Measurements from ENCODE around the gene SLIT3.

SLIT3 gene

DNA sequence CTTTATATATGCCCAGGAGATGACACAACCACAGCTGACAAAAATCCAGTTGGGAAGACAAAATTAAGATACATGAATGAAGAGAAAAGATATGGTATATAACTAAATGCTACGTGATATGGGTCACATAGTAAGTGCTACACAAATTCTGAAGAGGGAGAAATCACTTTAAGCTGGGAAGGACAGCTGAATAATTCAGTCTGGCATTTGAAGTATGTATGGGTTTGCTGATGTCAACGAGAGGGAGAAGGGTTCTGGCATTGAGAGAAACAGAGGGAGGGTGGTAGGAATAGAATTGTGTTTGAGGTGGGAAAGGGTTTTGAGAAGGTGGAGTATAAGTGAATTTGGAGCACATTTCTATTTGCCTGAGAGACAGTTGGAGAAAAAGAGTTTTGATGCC lies 6.7 kb upstream of the SLIT3 start:
- no peak overlapping the region for H2AFZ ChIP-seq (ENCODE audit: low read length)
- H3F3A ChIP-seq (ENCODE audit: low read depth): no peaks in the 10 kb centered on the region
- no peaks in the 10 kb centered on the region for H3K79me2 ChIP-seq (ENCODE audit: insufficient read depth, low read length)
- H3K9ac ChIP-seq (ENCODE audit: low read depth, low read length, poor library complexity, severe bottlenecking): no peak overlapping the region
- H3K9me2 ChIP-seq (replicated peaks; ENCODE audit: low read depth, low read length): no peaks in the 10 kb centered on the region
- H3K36me3 ChIP-seq (ENCODE audit: insufficient read depth, low read length): no peaks in the 10 kb centered on the region
- no peaks in the 10 kb centered on the region for H4K20me1 ChIP-seq (ENCODE audit: insufficient read depth, low read length, poor library complexity, severe bottlenecking)
- no peaks in the 10 kb centered on the region for H3K4me1 ChIP-seq (ENCODE audit: insufficient read depth, low read length, poor library complexity, severe bottlenecking)
- no peaks in the 10 kb centered on the region for H3K9me3 ChIP-seq (ENCODE audit: insufficient read depth, low read depth, low read length)
- H3K4me2 ChIP-seq (ENCODE audit: low read depth, low read length, poor library complexity, severe bottlenecking): no peak overlapping the region
- H3K27me3 ChIP-seq (ENCODE audit: insufficient read depth, low read length, poor library complexity, severe bottlenecking): no peaks in the 10 kb centered on the region
- no peak overlapping the region for H3K4me3 ChIP-seq (ENCODE audit: low read length, poor library complexity, severe bottlenecking)
- no peak for TF ChIP-seq EZH2phosphoT487 (IDR thresholded peaks at IDR 0.05; ENCODE audit: borderline replicate concordance)
- TF ChIP-seq, protein P1, sequence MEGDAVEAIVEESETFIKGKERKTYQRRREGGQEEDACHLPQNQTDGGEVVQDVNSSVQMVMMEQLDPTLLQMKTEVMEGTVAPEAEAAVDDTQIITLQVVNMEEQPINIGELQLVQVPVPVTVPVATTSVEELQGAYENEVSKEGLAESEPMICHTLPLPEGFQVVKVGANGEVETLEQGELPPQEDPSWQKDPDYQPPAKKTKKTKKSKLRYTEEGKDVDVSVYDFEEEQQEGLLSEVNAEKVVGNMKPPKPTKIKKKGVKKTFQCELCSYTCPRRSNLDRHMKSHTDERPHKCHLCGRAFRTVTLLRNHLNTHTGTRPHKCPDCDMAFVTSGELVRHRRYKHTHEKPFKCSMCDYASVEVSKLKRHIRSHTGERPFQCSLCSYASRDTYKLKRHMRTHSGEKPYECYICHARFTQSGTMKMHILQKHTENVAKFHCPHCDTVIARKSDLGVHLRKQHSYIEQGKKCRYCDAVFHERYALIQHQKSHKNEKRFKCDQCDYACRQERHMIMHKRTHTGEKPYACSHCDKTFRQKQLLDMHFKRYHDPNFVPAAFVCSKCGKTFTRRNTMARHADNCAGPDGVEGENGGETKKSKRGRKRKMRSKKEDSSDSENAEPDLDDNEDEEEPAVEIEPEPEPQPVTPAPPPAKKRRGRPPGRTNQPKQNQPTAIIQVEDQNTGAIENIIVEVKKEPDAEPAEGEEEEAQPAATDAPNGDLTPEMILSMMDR (conservative IDR thresholded peaks at IDR 0.05; ENCODE audit: low read length): no peak

DNA sequence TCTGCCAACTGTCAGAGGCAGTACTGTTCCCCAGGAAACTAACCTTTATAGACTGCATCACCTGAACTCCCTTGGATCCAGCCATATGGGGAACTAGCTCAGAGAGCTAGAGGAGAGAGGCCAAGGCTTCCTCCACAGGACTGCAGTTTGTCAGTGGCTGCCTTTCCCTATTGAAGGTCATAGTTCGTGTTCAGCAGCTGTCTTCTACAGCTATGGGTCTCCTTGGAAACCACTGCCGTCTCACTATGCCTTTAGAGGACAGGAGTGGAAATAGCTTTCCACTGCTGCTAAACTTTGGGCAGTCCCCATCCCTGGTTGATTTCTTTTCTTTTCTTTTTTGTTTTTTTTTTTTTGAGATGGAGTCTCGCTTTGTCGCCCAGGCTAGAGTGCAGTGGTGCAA lies 4.4 kb upstream of the SLIT3 start:
- Histone ChIP-seq H3K79me2 (ENCODE audit: insufficient read depth, low read length) (no peaks in the 10 kb centered on the region), H3K9me3 (ENCODE audit: insufficient read depth, low read depth, low read length) (no peaks in the 10 kb centered on the region), H2AFZ (ENCODE audit: low read length) (no peak overlapping the region), H3F3A (ENCODE audit: low read depth) (no peaks in the 10 kb centered on the region), H3K9me2 (replicated peaks; ENCODE audit: low read depth, low read length) (no peaks in the 10 kb centered on the region), H3K27me3 (ENCODE audit: insufficient read depth, low read length, poor library complexity, severe bottlenecking) (no peaks in the 10 kb centered on the region), H3K4me3 (ENCODE audit: low read length, poor library complexity, severe bottlenecking) (no peak overlapping the region), H3K4me1 (ENCODE audit: insufficient read depth, low read length, poor library complexity, severe bottlenecking) (no peaks in the 10 kb centered on the region), H3K4me2 (ENCODE audit: low read depth, low read length, poor library complexity, severe bottlenecking) (no peak overlapping the region), H3K9ac (ENCODE audit: low read depth, low read length, poor library complexity, severe bottlenecking) (no peak overlapping the region), H4K20me1 (ENCODE audit: insufficient read depth, low read length, poor library complexity, severe bottlenecking) (no peaks in the 10 kb centered on the region), H3K36me3 (ENCODE audit: insufficient read depth, low read length) (no peaks in the 10 kb centered on the region)
- TF ChIP-seq, protein P1 (conservative IDR thresholded peaks at IDR 0.05; ENCODE audit: low read length): no peak
- TF ChIP-seq EZH2phosphoT487 (IDR thresholded peaks at IDR 0.05; ENCODE audit: borderline replicate concordance): no peak

DNA sequence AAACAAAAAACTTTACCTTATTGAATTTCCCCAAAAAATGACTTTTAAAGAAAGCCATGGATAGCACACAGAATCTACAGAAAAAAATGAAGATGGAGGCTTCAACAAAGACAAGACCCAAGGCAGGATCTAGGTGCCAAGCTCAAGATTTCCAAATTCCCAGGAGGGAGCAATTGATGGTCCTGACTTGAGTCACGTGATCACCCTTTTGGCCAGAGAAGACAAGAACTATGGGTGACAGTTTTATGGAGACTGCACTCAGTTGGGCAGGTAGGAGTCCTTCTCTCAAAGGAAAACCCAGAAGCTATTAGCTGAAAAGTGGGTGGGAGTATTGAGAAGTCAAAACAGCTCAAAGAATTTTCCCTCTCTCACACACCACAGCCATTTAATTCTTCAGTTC lies 3.2 kb upstream of the SLIT3 start:
- H3K79me2 ChIP-seq (ENCODE audit: insufficient read depth, low read length): no peaks in the 10 kb centered on the region
- H2AFZ ChIP-seq (ENCODE audit: low read length): no peak overlapping the region
- no peaks in the 10 kb centered on the region for H4K20me1 ChIP-seq (ENCODE audit: insufficient read depth, low read length, poor library complexity, severe bottlenecking)
- no peak overlapping the region for H3K4me2 ChIP-seq (ENCODE audit: low read depth, low read length, poor library complexity, severe bottlenecking)
- H3K9ac ChIP-seq (ENCODE audit: low read depth, low read length, poor library complexity, severe bottlenecking): no peak overlapping the region
- H3K27me3 ChIP-seq (ENCODE audit: insufficient read depth, low read length, poor library complexity, severe bottlenecking): no peaks in the 10 kb centered on the region
- H3K36me3 ChIP-seq (ENCODE audit: insufficient read depth, low read length): no peaks in the 10 kb centered on the region
- H3K9me3 ChIP-seq (ENCODE audit: insufficient read depth, low read depth, low read length): no peaks in the 10 kb centered on the region
- TF ChIP-seq, protein P1 (conservative IDR thresholded peaks at IDR 0.05; ENCODE audit: low read length): no peak
- no peak for TF ChIP-seq EZH2phosphoT487 (IDR thresholded peaks at IDR 0.05; ENCODE audit: borderline replicate concordance)
- H3F3A ChIP-seq (ENCODE audit: low read depth): no peaks in the 10 kb centered on the region
- H3K4me3 ChIP-seq (ENCODE audit: low read length, poor library complexity, severe bottlenecking): no peak overlapping the region
- no peaks in the 10 kb centered on the region for H3K9me2 ChIP-seq (replicated peaks; ENCODE audit: low read depth, low read length)
- no peaks in the 10 kb centered on the region for H3K4me1 ChIP-seq (ENCODE audit: insufficient read depth, low read length, poor library complexity, severe bottlenecking)

Measured in Loucy (cell line).